ENCODE results near the gene GALK2.

GALK2 gene

DNA sequence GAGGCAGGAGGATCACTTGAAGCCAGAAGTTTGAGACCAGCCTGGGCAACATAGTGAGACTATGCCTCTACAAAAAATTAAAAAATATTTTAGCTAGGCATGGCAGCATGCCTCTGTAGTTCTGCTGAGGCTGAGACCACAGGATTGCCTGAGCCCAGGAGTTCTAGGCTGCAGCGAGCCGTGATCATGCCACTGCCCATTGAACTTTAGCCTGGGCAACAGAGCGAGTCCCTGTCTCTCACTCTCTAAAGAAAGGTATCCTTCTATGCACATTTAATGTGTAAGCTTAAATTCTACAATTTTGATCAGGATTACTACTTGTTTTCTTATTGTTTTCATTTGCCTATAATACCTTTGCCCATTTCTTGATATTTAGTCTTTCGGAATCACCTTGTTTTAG, 26.8 kb downstream of the GALK2 start:
- CTCF ChIA-PET = no interaction called here

DNA sequence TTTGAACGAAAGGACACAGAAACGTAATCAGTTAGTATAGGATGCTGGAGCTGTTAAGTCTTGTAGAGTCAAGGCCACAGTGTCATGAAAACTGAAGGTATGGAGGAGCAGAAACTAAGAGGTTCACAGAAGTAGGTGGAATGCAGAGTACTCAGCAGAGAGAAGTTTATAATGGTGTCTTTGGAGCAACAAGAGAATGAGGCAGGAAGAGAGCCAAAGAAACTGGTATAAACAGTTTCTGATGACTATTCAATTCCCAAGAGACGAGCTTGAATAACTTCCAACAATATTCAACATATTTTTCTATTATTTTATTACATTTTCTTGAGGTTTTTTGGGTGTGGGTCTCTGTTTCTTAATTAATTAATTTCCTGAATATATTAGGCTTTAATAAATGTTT, 29.6 kb downstream of the GALK2 start:
- POLR2A ChIA-PET = no interaction called here
- H3K27ac ChIP-seq (ENCODE audit: extremely low read depth, low read depth, low read length) = no peak overlapping the region
- CTCF ChIA-PET = no interaction called here
- peaks cover 7% of the 10 kb centered on the region for H3K4me1 ChIP-seq (ENCODE audit: control insufficient read depth, insufficient read depth, low read length)
- H3K4me3 ChIP-seq (ENCODE audit: low read depth, low read length) = no peak overlapping the region
- no peaks in the 10 kb centered on the region for H3K9me3 ChIP-seq (ENCODE audit: control insufficient read depth, insufficient read depth, low read depth, low read length)
- H3K36me3 ChIP-seq (ENCODE audit: control insufficient read depth in 2 of 2, insufficient read depth in 1 of 2, low read length in 2 of 2) = peaks cover 0 to 7% of the 10 kb centered on the region in 2 experiments; a peak in 1 of 3 replicates
- TF ChIP-seq ZEB2 (tag by site-specific recombination; IDR thresholded peaks at IDR 0.05) (no peak), ZNF423 (tag by site-specific recombination; IDR thresholded peaks at IDR 0.05) (no peak), SETDB1 (IDR thresholded peaks at IDR 0.05; ENCODE audit: insufficient read length, low read length) (no peak), KLF7 (tag by site-specific recombination; IDR thresholded peaks at IDR 0.05; ENCODE audit: borderline replicate concordance) (no peak), ZNF112 (tag by site-specific recombination; IDR thresholded peaks at IDR 0.05) (no peak), ZNF133 (tag by site-specific recombination; IDR thresholded peaks at IDR 0.05) (no peak), GFI1B (tag by site-specific recombination; IDR thresholded peaks at IDR 0.05) (no peak), ZNF221 (tag by site-specific recombination; IDR thresholded peaks at IDR 0.05; ENCODE audit: borderline replicate concordance) (no peak), ZNF2 (tag by site-specific recombination; IDR thresholded peaks at IDR 0.05) (no peak), HOXD13 (CRISPR knock-in tag; IDR thresholded peaks at IDR 0.05; ENCODE audit: borderline replicate concordance) (no peak), ZNF24 (tag by site-specific recombination; IDR thresholded peaks at IDR 0.05) (no peak), ZNF664 (tag by site-specific recombination; IDR thresholded peaks at IDR 0.05) (no peak)
- TF ChIP-seq, protein P1, sequence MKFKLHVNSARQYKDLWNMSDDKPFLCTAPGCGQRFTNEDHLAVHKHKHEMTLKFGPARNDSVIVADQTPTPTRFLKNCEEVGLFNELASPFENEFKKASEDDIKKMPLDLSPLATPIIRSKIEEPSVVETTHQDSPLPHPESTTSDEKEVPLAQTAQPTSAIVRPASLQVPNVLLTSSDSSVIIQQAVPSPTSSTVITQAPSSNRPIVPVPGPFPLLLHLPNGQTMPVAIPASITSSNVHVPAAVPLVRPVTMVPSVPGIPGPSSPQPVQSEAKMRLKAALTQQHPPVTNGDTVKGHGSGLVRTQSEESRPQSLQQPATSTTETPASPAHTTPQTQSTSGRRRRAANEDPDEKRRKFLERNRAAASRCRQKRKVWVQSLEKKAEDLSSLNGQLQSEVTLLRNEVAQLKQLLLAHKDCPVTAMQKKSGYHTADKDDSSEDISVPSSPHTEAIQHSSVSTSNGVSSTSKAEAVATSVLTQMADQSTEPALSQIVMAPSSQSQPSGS (tag by site-specific recombination; IDR thresholded peaks at IDR 0.05; ENCODE audit: low read depth) = no peak
- TF ChIP-seq, protein P2, sequence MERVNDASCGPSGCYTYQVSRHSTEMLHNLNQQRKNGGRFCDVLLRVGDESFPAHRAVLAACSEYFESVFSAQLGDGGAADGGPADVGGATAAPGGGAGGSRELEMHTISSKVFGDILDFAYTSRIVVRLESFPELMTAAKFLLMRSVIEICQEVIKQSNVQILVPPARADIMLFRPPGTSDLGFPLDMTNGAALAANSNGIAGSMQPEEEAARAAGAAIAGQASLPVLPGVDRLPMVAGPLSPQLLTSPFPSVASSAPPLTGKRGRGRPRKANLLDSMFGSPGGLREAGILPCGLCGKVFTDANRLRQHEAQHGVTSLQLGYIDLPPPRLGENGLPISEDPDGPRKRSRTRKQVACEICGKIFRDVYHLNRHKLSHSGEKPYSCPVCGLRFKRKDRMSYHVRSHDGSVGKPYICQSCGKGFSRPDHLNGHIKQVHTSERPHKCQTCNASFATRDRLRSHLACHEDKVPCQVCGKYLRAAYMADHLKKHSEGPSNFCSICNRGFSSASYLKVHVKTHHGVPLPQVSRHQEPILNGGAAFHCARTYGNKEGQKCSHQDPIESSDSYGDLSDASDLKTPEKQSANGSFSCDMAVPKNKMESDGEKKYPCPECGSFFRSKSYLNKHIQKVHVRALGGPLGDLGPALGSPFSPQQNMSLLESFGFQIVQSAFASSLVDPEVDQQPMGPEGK (tag by site-specific recombination; IDR thresholded peaks at IDR 0.05) = no peak
- TF ChIP-seq, protein P3, sequence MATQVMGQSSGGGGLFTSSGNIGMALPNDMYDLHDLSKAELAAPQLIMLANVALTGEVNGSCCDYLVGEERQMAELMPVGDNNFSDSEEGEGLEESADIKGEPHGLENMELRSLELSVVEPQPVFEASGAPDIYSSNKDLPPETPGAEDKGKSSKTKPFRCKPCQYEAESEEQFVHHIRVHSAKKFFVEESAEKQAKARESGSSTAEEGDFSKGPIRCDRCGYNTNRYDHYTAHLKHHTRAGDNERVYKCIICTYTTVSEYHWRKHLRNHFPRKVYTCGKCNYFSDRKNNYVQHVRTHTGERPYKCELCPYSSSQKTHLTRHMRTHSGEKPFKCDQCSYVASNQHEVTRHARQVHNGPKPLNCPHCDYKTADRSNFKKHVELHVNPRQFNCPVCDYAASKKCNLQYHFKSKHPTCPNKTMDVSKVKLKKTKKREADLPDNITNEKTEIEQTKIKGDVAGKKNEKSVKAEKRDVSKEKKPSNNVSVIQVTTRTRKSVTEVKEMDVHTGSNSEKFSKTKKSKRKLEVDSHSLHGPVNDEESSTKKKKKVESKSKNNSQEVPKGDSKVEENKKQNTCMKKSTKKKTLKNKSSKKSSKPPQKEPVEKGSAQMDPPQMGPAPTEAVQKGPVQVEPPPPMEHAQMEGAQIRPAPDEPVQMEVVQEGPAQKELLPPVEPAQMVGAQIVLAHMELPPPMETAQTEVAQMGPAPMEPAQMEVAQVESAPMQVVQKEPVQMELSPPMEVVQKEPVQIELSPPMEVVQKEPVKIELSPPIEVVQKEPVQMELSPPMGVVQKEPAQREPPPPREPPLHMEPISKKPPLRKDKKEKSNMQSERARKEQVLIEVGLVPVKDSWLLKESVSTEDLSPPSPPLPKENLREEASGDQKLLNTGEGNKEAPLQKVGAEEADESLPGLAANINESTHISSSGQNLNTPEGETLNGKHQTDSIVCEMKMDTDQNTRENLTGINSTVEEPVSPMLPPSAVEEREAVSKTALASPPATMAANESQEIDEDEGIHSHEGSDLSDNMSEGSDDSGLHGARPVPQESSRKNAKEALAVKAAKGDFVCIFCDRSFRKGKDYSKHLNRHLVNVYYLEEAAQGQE (tag by site-specific recombination; IDR thresholded peaks at IDR 0.05) = no peak
- TF ChIP-seq, protein P4, sequence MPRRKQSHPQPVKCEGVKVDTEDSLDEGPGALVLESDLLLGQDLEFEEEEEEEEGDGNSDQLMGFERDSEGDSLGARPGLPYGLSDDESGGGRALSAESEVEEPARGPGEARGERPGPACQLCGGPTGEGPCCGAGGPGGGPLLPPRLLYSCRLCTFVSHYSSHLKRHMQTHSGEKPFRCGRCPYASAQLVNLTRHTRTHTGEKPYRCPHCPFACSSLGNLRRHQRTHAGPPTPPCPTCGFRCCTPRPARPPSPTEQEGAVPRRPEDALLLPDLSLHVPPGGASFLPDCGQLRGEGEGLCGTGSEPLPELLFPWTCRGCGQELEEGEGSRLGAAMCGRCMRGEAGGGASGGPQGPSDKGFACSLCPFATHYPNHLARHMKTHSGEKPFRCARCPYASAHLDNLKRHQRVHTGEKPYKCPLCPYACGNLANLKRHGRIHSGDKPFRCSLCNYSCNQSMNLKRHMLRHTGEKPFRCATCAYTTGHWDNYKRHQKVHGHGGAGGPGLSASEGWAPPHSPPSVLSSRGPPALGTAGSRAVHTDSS (tag by site-specific recombination; IDR thresholded peaks at IDR 0.05) = no peak
- TF ChIP-seq, protein P5, sequence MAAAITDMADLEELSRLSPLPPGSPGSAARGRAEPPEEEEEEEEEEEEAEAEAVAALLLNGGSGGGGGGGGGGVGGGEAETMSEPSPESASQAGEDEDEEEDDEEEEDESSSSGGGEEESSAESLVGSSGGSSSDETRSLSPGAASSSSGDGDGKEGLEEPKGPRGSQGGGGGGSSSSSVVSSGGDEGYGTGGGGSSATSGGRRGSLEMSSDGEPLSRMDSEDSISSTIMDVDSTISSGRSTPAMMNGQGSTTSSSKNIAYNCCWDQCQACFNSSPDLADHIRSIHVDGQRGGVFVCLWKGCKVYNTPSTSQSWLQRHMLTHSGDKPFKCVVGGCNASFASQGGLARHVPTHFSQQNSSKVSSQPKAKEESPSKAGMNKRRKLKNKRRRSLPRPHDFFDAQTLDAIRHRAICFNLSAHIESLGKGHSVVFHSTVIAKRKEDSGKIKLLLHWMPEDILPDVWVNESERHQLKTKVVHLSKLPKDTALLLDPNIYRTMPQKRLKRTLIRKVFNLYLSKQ (tag by site-specific recombination; IDR thresholded peaks at IDR 0.05; ENCODE audit: borderline replicate concordance) = no peak
- TF ChIP-seq, protein P6, sequence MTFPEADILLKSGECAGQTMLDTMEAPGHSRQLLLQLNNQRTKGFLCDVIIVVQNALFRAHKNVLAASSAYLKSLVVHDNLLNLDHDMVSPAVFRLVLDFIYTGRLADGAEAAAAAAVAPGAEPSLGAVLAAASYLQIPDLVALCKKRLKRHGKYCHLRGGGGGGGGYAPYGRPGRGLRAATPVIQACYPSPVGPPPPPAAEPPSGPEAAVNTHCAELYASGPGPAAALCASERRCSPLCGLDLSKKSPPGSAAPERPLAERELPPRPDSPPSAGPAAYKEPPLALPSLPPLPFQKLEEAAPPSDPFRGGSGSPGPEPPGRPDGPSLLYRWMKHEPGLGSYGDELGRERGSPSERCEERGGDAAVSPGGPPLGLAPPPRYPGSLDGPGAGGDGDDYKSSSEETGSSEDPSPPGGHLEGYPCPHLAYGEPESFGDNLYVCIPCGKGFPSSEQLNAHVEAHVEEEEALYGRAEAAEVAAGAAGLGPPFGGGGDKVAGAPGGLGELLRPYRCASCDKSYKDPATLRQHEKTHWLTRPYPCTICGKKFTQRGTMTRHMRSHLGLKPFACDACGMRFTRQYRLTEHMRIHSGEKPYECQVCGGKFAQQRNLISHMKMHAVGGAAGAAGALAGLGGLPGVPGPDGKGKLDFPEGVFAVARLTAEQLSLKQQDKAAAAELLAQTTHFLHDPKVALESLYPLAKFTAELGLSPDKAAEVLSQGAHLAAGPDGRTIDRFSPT (tag by site-specific recombination; IDR thresholded peaks at IDR 0.05) = no peak

More for the DNA sequence above, 26.8 kb downstream of the GALK2 start:
- Histone ChIP-seq H3K4me3 (ENCODE audit: low read depth, low read length) (no peak overlapping the region), H3K27ac (ENCODE audit: extremely low read depth, low read depth, low read length) (no peak overlapping the region), H3K4me1 (ENCODE audit: control insufficient read depth, insufficient read depth, low read length) (peaks cover 7% of the 10 kb centered on the region), H3K36me3 (ENCODE audit: control insufficient read depth in 2 of 2, insufficient read depth in 1 of 2, low read length in 2 of 2) (no peaks in the 10 kb centered on the region), H3K9me3 (ENCODE audit: control insufficient read depth, insufficient read depth, low read depth, low read length) (no peaks in the 10 kb centered on the region)
- TF ChIP-seq ZNF16 (tag by site-specific recombination; IDR thresholded peaks at IDR 0.05; ENCODE audit: low read depth) (no peak), ZNF274 (IDR thresholded peaks at IDR 0.05; ENCODE audit: low read length) (no peak), ZNF274 (tag by site-specific recombination; IDR thresholded peaks at IDR 0.05; ENCODE audit: borderline replicate concordance) (no peak), ZNF768 (tag by site-specific recombination; IDR thresholded peaks at IDR 0.05) (no peak), SCRT2 (tag by site-specific recombination; IDR thresholded peaks at IDR 0.05) (no peak), RBAK (tag by site-specific recombination; IDR thresholded peaks at IDR 0.05) (no peak), ZNF140 (tag by site-specific recombination; IDR thresholded peaks at IDR 0.05) (no peak), ZNF473 (tag by site-specific recombination; IDR thresholded peaks at IDR 0.05) (no peak), ZNF707 (tag by site-specific recombination; IDR thresholded peaks at IDR 0.05) (no peak)
- TF ChIP-seq, protein P7, sequence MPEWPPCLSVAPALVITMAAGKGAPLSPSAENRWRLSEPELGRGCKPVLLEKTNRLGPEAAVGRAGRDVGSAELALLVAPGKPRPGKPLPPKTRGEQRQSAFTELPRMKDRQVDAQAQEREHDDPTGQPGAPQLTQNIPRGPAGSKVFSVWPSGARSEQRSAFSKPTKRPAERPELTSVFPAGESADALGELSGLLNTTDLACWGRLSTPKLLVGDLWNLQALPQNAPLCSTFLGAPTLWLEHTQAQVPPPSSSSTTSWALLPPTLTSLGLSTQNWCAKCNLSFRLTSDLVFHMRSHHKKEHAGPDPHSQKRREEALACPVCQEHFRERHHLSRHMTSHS (tag by site-specific recombination; IDR thresholded peaks at IDR 0.05) = no peak
- POLR2A ChIA-PET = no interaction called here

All from HEK293 (cell line).